ELF-1 (cell line): ENCODE results near the gene ARID1B.

ENCODE experiments used
- DNase-seq: peaks from one replicate; pipeline ENCODE4 v3.0.0-alpha.2; 2016; ENCODE audit warnings: low read depth, low spot score

ARID1B gene

GRCh38 chr6:157045831-157046454 lies 268.8 kb downstream of the ARID1B start:
- DNase-seq: no peak

DNA sequence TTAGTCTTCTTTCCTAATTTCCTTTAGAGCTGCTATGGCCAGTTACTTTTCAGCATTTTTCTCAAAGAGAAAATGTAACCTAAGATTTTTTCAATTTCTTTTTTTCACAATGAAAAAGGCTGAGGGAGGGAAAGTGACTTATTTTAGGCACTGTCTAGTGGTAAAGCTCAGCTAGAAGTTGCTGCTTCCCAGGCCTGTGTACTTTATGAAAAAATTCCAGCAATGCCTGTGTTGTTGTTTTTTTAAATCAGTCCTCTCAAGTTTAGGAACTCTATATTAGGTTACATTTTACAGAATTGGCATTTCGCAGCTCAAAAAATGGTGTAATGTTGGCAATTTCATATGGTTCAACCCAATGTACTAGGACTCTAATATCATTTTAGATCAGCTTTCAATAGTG lies 269.6 kb downstream of the ARID1B start:
- no peak for DNase-seq

DNA sequence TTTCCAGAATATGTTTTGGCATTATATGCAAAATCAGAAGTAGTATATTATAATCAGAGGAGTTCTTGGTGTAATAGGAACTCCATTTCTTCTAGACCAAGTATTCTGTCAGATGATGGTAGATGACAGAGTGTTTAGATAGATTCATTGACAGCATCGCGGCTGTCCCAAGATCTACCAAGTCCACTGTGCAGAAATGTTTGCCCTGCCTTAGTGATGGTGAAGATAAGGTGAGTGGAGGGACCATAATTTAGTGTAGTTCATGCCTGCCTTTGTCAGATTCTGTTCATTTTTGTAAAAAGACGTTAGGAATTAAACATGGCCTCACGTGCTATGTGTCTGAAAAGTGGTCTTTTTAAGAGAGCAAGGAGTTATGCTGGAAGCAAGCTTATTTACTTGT lies 270.1 kb downstream of the ARID1B start:
- DNase-seq: no peak

- DNase-seq: no peak
These were observed 270.8 kb downstream of the ARID1B start for GRCh38 chr6:157047951-157048350.

DNA sequence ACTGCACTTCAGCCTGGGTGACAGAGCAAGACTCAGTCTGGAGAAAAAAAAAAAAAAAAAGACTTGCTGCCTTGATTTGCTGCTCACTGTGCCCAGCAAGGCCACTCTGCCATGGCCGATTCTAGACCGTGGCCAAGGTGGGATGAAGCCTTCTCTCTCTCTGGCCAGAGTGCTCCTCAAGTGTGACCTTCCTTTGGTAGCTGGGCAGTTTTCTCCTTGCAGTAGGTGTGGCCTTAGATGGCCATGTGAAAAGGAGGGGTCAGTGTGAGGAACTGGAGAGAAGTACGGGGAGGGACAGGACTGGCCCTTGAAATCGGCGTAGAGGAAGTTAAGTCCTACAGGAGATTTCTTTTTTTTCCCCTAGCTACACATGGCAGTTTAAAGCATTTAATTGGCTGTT lies 272.0 kb downstream of the ARID1B start:
- no peak for DNase-seq

DNA sequence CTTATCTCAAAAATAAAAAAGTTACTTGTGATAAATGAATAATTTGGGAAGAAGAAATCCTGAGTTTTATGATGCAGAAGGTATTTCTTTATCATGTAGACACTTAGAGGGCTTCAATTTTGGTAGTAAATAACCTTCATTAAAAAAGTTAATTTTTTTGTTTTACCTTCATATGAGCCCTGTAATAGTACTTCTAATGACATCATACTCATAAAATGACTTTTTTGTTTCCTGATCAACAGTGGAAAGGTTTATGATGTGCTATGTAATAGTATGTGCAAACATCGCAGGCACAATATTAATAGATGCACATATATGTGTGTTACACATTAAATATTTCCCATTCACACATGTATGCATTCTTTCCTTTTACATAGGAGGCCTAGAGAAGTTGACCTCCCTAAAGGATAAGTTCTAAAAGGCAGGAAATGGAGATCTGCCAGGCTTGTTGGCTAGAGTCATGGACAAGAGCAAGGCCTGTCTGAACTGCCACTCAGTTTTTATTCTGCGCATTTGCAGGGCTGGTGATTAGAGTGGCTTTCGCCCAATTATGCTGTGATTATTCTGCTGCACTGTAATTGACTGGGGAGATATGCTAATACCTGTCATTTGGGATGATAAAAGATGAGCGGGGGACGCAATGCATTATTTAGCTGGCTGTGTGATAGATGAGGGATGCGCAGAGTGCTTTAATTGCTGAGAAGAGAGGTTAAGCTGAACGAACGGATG lies 273.5 kb downstream of the ARID1B start:
- no peak for DNase-seq

GRCh38 chr6:157054531-157054979 lies 277.4 kb downstream of the ARID1B start:
- DNase-seq: no peak

- no peak for DNase-seq
These were observed 278.7 kb downstream of the ARID1B start for GRCh38 chr6:157055863-157056262.

GRCh38 chr6:157056275-157056674 lies 279.1 kb downstream of the ARID1B start:
- DNase-seq: no peak

DNA sequence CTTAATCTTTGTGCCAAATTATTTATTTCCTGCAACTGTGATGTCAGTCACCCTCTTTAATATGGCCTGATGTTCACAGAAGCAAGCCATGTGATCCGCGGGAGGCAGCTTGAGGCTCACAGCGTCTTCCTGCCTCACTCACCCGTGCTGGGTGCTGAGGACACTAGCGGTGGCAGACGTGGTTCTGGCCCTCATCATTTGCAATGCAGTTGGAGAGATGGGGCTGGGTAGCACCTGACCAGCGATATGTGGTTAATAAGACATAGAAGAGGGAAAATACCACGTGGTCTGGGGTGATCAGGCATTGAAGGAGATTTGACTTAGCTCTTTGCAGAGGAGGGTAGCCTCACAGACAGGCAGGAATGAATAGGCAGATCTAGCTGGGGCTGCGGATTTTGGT lies 281.4 kb downstream of the ARID1B start:
- no peak for DNase-seq

DNA sequence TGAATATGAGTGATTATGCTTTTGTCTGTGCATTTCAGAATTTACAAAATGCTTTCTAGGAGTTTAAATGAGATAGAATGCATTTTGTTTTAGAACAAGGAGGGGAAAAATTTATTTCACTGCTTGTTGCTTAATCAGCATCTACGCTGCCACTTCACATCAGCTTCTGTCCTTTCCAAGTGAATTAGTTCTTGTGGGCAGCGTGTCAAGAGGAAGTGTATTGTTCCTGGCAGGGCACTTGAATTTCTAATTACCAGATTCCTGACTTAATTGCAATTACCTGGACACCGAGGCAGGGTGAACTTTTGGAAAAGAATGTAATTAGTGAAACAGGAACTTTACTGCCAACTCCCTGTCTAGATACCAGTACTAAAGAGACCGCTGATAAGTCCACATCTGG lies 282.6 kb downstream of the ARID1B start:
- no peak for DNase-seq

DNA sequence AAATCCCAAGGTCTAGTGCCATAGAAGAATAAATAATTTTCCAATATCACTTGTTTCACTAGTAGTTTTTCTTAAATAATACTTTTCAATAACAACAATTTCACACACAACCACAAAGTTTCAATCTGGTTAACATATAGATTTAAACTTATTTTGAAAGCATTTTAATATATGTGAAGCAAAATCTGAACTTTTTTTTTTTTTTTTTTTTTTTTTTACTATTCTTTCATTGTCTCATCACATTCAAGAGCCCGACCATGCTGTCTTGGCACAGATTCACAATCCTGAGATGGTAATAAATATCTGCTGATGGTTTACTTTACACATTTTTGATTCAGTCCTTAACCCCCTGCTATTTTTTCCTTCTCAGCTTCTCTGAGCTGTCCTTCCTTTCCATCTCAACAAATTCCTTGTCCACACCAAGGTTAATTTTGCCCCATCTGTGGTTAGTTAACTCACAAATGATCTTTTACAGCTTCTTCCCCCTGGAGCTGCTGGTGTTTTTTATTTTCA lies 283.3 kb downstream of the ARID1B start:
- no peak for DNase-seq

DNA sequence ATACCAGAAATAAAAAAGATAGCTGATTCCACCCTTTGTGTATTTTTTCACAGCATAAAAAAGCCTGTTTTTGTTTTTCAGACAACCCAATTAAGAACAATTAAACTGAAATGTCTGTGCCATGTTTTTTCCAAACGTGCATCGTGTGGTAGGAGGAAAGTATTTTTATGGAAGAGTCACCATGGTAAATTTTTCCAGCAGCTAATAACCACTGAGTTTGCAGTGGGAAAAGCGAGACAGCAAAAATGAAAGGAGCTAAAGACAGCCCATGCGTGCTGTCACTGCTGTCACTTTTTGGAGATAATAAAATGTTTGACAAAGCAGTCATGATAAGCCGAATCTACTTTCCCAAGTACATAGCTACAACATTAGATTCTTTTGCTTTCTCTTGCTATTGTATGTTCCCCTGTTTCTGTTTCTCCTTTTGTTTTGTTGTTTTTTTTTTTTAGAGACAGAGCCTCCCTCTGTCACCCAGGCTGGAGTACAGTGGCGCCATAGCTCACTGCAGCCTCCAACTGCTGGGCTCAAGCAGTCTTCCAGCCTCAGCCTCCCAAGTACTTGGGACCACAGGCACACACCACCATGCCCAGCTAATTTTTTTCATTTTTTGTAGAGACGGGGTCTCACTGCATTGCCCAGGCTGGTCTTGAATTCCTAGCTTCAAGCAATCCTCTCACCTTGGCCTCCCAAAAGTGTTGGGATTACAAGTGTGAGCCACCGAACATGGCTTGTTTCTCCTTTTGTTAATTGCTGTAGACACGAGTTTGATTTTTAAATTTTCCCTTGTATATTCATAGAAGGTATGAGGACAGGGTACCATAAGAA lies 284.8 kb downstream of the ARID1B start:
- DNase-seq: no peak

DNA sequence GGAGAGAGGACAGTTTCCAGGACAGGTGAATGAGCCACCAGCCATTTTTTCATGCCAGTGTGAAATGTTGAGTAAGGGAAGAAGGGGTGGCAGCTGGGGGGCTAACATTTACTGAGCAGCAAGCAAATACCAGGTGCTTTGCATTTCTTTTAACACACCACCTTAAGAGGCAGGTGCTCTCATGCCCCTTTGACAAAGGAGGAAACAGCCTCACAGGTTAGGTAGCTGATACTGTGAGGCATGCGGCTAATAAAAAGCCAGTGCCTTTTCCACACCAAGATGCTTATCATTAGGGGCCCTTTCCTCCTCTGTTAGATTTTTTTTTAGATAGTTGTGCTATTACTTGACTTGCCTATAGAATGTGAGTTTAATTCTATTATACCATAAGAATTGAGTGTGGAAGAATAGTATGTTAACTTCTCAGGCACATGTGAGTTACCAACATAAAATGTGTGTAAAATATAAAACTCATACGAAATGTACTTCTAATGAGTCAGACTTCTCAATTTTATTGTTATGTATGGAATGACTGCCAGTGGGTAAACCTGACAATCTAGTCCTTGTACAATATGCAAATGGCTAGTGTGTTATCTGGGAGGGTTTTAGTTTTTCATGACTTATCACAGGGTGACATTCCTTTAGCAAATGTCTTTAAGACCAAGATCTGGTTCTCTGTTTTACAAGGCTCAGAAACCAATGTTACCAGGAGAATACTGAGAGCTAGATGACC lies 286.2 kb downstream of the ARID1B start:
- DNase-seq: no peak

DNA sequence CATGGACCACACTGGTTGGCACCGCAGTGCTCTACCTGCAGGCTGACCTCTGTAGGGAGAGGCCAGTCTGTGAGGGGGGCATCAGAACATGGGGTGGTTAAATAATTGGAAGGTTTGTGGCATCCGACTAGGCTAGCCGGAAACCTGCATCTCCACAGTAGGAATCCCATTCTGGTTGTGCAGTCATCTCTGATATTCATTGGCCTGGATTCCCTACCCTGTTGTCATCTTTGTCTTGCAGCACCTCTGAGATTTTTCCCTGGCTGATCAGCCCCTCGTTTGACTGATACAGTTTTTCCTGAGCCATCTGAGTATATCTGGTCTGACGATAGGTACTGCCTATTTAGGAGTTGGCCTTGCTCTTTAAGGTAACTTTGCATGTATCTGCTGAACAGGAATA lies 286.7 kb downstream of the ARID1B start:
- DNase-seq: no peak

- DNase-seq: no peak
These were observed 287.3 kb downstream of the ARID1B start for GRCh38 chr6:157064502-157064901.

DNA sequence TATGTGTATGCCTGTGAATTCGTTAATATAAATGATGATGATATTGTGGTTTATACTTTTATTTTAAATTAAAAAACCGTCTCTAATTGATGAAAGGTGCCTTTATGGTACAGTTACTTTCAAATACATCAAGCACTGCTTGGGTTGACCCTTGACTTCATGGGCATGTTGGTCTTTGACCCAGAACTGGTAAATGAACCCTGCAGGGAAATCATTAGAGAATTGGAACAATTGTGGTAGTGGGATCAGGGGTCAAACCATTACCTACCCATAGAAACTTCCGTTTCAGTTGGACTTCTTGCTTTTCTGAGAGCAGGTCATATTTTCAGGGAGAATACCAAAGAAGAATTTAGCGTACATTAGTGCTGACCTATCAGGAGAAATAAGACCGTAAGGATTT lies 288.2 kb downstream of the ARID1B start:
- no peak for DNase-seq

DNA sequence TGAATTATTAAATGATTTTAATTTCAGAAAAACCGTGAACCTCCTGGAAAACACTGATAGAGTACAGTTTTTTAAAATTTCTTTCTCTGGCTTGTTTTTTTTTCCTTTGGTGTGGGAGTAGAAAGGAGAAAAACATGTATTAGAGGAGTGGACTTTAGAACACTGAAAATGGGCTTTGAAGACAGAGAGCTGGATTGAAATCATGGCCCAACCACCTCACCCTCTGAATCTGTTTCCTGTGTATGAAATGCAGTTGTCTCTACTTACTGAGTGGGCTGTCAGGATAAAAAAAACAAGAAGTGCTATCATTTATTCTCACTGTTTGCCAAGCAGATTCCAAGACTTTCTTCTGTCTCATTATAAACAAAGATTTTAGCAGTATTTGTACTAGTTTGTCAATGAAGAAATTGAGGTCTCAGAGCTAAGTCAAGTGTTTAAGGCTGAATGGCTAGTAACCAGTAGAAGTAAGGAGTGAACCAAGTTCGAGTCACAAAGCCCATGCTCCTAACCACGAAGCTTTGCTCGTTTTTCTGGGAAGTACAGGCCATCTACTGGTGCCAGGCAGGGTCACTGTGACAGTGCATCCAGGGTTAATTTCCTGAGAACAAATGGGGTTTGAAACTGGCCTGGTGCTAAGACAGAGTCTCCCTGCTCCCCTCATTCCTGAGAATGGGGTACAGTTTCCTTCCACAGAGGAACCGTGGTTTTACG lies 289.8 kb downstream of the ARID1B start:
- no peak for DNase-seq

- no peak for DNase-seq
These were observed 290.3 kb downstream of the ARID1B start for GRCh38 chr6:157067507-157067906.

DNA sequence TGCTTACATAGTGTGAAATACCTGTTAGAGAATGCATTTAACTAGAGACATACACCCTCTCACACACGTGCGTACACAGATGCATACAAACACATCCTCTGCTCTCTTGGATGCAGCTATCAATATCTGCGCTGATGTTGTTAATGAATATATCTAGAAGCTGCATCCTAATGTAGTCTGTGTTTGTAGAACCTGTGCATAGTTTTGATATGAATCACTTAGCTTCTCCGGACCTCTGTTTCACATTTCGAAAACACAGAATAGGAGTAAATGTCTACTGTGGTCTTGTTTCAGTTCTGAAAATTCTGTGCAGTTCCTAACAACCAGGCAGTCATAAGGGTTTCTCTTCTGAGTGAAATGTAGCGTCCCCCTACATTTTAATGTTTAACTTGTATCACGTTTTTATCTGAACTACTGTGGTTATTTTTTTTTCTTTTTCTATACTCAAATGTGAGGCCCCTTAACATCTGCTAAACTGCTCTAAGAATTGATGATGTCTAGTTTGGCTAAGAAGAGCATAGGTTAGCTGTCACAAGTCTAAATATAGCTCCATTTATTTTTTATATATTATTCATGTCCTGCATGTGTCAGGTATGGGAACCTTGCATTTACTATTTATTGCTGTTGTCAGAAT lies 291.6 kb downstream of the ARID1B start:
- DNase-seq: no peak

DNA sequence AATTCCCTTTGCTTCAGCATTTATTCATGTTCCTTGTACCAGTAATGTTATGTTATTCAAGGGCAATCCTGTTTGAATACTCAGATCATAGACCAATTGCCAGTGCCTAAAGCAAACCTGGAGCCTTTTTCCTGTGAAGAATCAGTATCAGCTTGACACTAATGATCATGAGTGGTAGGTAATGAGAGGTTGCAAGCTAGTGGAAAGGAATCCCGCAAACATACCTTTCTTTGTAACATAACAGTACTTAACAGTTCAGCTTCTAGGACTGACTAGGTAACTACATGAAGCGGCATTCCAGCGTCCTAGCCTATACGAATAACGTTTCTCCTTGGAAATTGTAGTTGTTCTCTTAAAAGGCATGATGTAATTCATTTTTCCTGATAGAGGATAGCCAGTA lies 292.4 kb downstream of the ARID1B start:
- no peak for DNase-seq
